Measurements from ENCODE around the gene PRRX2.
"Not testable (repeated sequence)": the region's sequence is repeated elsewhere in the genome, so short reads cannot be mapped to it uniquely, and the experiment has no call there.

Gene PRRX2

GRCh38 chr9:129665389-129665775 is at the start of gene PRRX2:
TSS of gene PRRX2 (plus strand) at chr9:129665647. CDS start at chr9:129665868, 221 bp downstream.
- DNase-seq = peak; percentile 30

DNA sequence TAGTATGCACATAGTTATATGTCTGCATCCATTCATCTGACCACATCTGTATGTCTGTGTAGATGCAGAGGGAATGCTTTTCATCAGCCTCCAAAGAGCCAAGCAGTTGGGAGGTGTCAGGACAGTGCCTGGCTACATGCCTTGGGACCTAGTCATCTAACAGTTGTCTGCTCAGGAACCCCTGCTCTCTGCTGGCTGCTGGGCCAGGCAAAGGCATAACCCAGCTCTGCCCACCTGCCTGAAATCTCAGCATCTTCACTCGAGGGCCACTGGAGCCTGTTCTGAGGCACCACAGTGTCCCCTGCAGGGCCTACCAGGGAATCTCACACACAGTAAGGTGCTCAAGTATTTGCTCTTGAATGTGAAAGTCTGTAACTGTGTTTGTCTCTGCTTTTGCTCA is 48.3 kb upstream of the PRRX2 start:
- peak; percentile 73 for DNase-seq

- DNase-seq = peak; percentile 48
Observed at GRCh38 chr9:129619787-129620668, 45.4 kb upstream of the PRRX2 start.

- DNase-seq = peak; percentile 49
Observed at GRCh38 chr9:129620669-129621295, 44.7 kb upstream of the PRRX2 start, which contains the start of gene C9orf50. TSS of gene C9orf50 (minus strand) at chr9:129621101. CDS start at chr9:129620574, 527 bp downstream.

DNA sequence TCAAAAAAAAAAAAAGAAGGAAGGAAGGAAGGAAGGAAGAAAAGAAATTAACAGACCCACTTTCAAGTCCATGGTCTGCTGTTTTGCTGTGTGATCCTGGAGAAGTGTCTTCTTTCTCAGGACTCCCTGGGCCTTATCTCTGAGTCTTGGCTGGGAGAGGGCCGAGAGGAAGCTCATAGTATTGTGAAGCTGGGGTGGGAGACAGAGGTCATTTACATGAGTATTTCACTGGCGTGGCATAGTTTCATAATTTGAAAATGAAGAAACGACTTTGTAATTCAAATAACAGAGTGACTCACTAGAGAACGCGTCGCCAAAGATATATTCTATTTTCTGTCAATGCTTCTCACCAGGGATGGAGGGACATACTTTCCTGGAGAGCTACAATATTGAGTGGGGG is 42.1 kb upstream of the PRRX2 start:
- DNase-seq = no peak

GRCh38 chr9:129624168-129624759 is 41.2 kb upstream of the PRRX2 start:
- DNase-seq = peak; percentile 73

DNA sequence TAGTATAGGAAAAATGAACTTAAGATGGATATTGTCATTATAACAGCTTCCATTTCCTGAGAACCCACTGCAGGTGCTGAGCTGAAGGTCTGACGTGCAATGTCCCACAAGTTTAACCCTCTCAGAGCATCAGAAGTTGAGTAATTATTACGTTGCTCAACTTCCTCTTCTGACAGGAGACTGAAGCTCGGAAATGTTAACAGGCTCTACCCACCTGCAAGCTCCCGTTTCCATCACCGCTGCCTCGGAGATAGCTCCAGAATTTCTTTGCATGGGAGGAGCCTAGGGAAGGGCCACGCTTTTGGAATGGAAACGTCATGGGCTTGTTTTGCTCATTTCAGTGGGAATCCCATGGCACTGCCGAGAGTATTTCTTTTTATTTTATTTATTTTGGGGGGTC is 40.5 kb upstream of the PRRX2 start:
- peak; percentile 67 for DNase-seq

- DNase-seq = peak; percentile 93
Observed at GRCh38 chr9:129626079-129626624, 39.3 kb upstream of the PRRX2 start, which contains the start of gene NTMT1. TSS of gene NTMT1 (plus strand) at chr9:129626163. CDS start at chr9:129632704, 6,541 bp downstream.

- peak; percentile 61 for DNase-seq
Observed at GRCh38 chr9:129626625-129627284, 38.7 kb upstream of the PRRX2 start.

- no peak for DNase-seq
Observed at GRCh38 chr9:129627556-129628440, 37.6 kb upstream of the PRRX2 start.

GRCh38 chr9:129628709-129629108 is 36.7 kb upstream of the PRRX2 start:
- no peak for DNase-seq

DNA sequence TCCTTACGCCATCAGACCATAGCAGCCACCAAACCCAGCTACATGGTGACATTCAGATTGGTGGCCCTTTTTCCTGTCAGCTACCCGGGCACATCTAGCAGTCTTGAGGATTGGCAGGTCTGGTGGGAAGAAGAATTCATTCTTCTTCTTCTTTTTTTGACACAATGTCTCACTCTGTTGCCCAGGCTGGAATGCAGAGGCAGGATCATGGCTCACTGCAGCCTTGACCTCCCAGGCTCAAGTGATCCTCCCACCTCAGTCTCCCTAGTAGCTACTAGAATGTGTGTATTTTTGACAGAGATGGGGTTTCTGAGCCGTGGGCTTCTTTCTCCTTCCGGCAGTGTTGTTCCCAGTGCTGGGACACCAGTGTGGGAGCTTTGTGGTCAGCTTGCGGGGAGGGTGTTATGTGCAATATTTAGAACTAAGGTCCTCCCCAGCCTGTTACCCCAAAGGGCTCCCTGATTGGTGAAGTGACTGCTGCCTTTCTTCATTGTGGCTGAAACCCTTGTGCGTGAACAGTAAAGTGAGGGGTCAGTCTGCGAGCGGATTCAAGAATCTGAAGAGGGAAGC is 36.1 kb upstream of the PRRX2 start:
- DNase-seq = no peak

DNA sequence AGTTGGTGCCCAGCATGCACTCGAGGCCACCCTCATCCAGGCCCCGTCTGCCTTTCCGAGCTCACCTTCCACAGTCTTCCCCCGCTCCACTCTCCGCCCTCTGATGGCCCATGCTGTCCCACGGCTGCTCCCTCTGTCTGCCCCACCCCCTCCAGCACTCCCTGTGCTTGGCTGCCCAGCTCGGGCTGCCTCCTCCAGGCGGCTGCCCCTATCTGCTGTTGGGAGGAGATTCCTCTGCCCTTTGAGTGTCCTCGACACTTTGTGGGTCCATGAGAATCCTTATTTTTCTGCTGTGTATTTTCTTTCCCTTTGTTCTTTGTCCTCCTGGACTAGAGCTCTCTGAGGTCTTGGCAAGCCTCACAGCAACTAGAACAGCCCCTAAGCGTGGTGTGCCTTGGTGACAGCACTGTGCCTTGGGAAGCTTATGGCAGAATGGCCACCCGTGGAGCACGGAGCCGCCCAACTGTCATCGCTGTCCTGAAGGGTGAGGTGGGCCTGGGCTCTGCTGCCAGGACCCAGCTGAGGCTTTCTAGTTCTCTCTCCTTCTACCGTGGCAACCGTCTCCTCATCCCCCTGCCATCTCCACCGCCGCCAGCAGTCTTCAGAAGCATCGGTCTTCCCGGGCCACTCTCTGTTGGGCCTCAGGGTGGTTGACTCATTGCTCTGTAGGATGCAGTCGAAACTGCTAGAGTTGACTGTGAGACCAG is 34.3 kb upstream of the PRRX2 start:
- DNase-seq = no peak

- no peak for DNase-seq
Observed at GRCh38 chr9:129631674-129632129, 33.7 kb upstream of the PRRX2 start.

GRCh38 chr9:129632460-129632859 is 33.0 kb upstream of the PRRX2 start:
- DNase-seq = no peak

DNA sequence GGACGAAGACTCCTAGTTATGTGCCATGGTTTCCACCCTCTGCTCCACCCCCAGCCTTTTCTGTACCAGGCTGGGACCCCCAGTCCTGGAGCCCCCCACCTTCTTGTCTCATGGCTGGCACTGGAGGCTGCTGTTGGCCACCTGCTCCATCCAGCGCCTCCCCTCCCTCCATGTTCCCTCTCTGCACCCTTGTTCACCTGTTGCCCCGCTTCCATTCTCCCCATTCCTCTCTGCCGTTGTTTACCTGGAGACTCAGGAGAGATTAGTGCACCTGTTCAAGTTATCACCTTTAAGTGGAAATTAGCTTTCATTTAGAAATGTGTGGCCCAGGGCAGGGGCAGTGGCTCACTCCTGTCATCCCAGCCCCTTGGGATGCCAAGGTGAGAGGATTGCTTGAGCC is 32.2 kb upstream of the PRRX2 start:
- no peak for DNase-seq

- DNase-seq = no peak
Observed at GRCh38 chr9:129633848-129634247, 31.6 kb upstream of the PRRX2 start.

- DNase-seq = no peak
Observed at GRCh38 chr9:129635099-129636065, 30.1 kb upstream of the PRRX2 start.

DNA sequence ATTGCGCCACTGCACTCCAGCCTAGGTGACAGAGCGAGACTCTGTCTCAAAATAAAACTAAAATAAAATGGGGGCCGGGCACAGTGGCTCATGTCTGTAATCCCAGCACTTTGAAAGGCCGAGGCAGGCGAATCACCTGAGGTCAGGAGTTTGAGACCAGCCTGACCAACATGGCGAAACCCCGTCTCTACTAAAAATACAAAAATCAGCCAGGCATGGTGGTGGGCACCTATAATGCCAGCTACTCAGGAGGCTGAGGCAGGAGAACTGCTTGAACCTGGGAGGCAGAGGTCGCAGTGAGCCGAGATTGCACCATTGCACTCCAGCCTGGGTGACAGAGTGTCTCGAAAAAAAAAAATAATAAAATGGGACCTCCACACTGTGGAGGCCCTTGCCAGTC is 29.1 kb upstream of the PRRX2 start:
- not testable (repeated sequence) for DNase-seq
